Fibroblast of mammary gland (primary cell): ENCODE measurements around the gene IL23A.

ENCODE experiments used
- DNase-seq: peaks from one replicate; pipeline ENCODE4 v3.0.0-alpha.2; 2010; ENCODE audit warnings: low read depth
- H3K4me3 ChIP-seq: 2 replicates; pipeline ENCODE4 v1.5.1; 2011; ENCODE audit warnings: low read depth, mild to moderate bottlenecking, low read length, moderate library complexity; ENCODE audit not compliant: control insufficient read depth
- TF ChIP-seq, protein P1 (sequence below): conservative IDR thresholded peaks from 2 replicates; pipeline ENCODE4 v1.5.1; 2011; ENCODE audit warnings: low read depth, low read length, inconsistent platforms; ENCODE audit not compliant: control insufficient read depth, insufficient read depth

Gene IL23A

DNA sequence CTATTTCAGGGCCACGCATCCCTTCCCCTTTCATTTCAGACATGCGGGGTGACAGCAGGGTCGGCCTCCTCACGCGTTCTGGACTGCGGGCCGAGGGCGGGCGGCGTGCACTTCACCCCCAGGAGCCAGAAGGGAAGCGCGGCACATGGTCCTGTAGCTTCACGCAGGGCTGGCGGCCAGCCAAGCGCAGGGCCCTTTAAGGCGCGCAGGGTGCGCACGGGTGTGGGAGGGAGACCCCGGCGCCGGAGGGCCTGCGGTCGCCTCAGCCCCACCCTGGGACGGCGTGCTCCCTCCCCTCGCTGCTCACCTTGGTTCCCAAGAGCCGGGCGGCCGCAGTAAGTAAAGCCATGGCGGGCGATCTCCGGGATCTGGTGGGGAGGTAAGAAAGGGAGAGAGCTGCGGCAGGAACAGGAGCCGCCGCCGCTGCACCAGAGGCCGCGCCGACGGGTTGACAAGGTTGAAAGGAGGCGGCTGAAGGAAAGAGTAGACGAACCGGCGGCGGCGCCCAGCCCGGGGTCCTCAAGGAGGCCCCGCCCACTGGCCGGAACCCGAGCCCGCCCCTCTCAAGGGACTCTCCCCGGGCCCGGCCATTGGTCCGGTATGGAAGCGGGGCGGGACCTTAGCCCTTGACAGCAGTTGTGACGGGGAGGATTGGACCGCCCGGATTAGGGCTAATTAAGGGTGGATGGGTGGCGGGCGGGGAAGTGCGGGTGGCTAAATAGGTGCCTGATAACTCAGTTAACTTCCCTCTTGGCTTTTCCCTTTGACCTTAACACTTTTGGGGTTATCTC is 38.6 kb upstream of the IL23A start, which contains the start of gene CS:
CS (minus strand) TSS at position 478 of the 791 bp plus-strand sequence; CDS start at position 349, 129 bp downstream.
- TF ChIP-seq, protein P1, sequence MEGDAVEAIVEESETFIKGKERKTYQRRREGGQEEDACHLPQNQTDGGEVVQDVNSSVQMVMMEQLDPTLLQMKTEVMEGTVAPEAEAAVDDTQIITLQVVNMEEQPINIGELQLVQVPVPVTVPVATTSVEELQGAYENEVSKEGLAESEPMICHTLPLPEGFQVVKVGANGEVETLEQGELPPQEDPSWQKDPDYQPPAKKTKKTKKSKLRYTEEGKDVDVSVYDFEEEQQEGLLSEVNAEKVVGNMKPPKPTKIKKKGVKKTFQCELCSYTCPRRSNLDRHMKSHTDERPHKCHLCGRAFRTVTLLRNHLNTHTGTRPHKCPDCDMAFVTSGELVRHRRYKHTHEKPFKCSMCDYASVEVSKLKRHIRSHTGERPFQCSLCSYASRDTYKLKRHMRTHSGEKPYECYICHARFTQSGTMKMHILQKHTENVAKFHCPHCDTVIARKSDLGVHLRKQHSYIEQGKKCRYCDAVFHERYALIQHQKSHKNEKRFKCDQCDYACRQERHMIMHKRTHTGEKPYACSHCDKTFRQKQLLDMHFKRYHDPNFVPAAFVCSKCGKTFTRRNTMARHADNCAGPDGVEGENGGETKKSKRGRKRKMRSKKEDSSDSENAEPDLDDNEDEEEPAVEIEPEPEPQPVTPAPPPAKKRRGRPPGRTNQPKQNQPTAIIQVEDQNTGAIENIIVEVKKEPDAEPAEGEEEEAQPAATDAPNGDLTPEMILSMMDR: no peak
- peak within 1 kb of the TSS; percentile 97 for H3K4me3 ChIP-seq
- DNase-seq: peak; percentile 96

DNA sequence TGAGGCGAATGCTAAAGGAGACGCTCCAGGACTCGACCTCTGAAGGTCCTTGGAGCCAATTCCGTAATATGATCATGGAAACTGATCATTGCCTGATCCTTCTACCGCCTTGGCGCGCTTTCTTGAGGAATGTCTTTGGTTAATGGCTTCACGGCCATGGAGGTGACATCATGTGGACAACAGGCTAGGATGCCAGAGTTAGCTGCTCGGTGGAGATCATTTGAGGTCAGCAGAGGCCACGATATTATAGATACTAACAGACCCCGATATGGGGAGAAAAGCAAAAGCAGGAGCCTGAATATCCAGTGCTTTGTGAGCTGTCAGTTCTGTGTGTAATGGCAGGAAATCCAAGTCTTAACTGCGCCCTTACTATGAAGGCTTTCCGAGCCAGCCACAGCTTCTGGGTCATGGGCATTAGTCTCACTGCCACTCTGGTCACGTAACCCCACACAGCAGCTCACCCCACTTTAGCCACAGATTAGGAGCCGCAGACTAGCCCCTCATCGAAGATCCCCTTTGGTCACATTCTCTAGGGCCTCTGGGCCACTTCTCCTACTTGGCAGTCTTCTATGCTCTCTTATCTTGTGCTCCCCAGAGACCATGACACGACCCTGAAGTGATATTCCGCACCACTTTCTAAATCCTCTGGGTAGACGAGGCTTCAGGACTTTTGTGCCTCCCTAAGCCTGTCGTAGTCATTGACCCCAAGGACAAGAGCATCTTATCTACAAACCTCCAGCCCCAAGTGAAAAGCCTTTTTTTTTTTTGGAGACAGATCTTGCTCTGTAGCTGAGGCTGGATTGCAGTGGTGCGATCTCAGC is 37.8 kb upstream of the IL23A start:
- H3K4me3 ChIP-seq: peak overlapping the region; percentile 97
- no peak for DNase-seq
- TF ChIP-seq, protein P1: no peak

DNA sequence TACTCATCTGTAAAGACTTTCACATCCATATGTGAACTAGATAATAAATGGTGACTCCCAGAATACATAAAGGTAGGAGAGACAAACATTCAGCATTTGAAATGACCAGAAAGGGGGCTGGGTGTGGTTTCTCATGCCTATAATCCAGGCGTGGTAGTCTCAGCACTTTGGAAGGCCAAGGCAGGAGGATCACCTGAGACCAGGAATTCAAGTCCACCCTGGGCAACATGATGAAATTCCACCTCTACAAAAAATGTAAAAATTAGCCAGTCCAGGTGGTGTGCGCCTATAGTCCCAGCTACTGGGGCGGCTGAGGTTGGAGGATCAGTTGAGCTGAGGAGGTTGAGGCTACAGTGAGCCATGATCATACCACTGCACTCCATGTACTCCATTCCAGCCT is 34.4 kb upstream of the IL23A start:
- DNase-seq: no peak
- H3K4me3 ChIP-seq: no peak overlapping the region
- TF ChIP-seq, protein P1: no peak

DNA sequence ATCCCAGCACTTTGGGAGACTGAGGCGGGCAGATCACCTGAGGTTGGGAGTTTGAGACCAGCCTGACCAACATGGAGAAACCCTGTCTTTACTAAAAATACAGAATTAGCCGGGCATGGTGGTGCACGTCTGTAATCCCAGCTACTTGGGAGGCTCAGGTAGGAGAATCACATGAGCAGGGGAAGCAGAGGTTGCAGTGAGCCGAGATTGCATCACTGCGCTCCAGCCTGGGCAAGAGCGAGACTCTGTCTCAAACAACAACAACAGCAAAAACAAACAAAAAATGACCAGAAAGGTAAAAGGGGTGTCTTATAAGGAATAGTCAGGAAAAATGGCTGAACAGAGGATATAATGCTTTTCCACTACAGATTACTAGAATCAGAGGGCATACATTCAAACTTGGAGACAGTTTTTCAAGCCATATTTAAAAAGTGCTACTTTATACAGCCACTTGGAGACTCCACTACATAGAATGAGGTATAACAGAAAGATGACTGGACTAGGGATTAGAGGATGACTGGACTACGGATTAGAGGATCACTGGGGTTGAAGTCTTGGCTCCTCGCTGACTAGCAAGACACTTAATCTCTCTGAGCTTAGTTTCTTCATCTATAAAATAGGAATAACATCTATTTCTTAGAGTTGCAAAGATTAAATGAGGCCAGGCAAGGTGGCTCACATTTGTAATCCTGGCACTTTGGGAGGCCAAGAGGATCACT is 33.7 kb upstream of the IL23A start:
- no peak overlapping the region for H3K4me3 ChIP-seq
- TF ChIP-seq, protein P1: no peak
- no peak for DNase-seq

DNA sequence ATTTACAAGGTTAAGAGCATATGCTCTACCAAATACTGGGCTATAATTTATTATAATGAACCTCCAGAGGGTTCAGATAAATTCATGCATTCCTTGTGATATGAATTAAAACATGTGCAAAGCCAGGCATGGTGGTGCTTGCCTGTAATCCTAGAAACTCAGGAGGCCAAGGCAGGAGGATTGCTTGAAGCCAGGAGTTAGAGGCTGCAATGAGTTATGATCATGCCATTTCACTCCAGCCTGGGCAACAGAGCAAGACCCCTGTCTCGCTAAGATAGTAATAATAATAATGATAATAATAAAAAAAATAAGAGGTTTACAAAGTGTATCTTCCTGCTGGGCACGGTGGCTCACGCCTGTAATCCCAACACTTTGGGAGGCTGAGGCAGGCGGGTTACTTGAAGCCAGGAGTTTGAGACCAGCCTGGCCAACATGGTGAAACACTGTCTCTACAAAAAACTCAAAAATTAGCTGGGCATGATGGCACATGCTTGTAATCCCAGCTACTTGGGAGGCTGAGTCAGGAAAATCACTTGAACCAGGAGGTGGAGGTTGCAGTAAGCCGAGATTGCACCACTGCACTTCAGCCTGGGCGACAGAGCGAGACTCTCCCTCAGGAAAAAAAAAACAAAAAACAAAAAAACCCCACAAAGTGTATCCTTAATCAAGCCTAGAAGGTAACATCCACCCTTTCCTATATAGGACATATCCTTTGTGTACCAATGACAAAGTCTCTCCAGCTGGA is 31.3 kb upstream of the IL23A start:
- TF ChIP-seq, protein P1: no peak
- H3K4me3 ChIP-seq: no peak overlapping the region
- no peak for DNase-seq

DNA sequence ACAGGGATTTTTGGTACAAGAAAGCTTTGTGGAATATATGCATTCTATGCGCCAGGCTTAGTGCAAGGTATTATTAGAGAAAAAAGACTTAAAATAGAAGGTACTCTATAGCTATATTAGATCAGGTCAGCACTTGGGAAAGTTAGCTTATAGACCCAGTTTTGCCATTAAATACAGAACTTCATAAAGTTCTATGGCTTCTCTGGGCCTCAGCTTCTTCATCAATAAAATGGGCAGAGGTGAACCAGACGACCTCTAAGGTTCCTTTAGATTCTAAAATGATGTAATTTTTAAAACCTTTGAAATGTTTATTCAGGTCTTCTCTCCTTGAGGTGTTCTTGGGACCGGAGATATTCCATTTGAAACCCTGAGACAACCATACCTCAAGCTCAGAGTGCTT is 30.0 kb upstream of the IL23A start:
- TF ChIP-seq, protein P1: no peak
- H3K4me3 ChIP-seq: no peak overlapping the region
- no peak for DNase-seq
